H1 (cell line): ENCODE data around the gene MESD. TPM values are rescaled to one million over a fixed set of nuclear protein-coding genes. Genes with fewer than 3 reads are reported as not detected.

ENCODE experiments used
- ASH2L ChIP-seq: fragments of 200-600, 300-600 bp; sonication (generic); IDR thresholded peaks from one replicate; pipeline ENCODE4 v1.7.1; 2017; ENCODE audit warnings: low read length
- ATF2 ChIP-seq: IDR thresholded peaks from 2 replicates; pipeline ENCODE4 v1.6.1; 2012; ENCODE audit warnings: low read length, inconsistent platforms
- CBX8 ChIP-seq: fragments of 300-800, 300-1000 bp; sonication (generic); IDR thresholded peaks from 2 replicates; pipeline ENCODE4 v1.7.1; 2016; ENCODE audit warnings: low read depth, low read length, borderline replicate concordance
- GABPA ChIP-seq: IDR thresholded peaks from 2 replicates; pipeline ENCODE4 v1.6.1; 2011; ENCODE audit warnings: mild to moderate bottlenecking, low read length, moderate library complexity, borderline replicate concordance; ENCODE audit not compliant: insufficient read depth
- KDM1A ChIP-seq: fragments of 200-600, 300-600 bp; sonication (generic); IDR thresholded peaks from 2 replicates; pipeline ENCODE4 v1.7.1; 2016; ENCODE audit warnings: mild to moderate bottlenecking, low read length, borderline replicate concordance
- RAD21 ChIP-seq, 2 experiments: IDR thresholded peaks in 1 of 2; conservative IDR thresholded peaks in 1 of 2; 2 replicates each; pipeline ENCODE4 v1.6.1; 2011; ENCODE audit warnings: low read depth in 2 of 2, low read length in 2 of 2, improper control_type of control experiment in 1 of 2, inconsistent platforms in 1 of 2, mild to moderate bottlenecking in 1 of 2, moderate library complexity in 1 of 2
- SIRT6 ChIP-seq: IDR thresholded peaks from one replicate; pipeline ENCODE4 v1.7.1; 2012; ENCODE audit warnings: low read length, inconsistent platforms
- polyA plus RNA-seq, 7 experiments: library from polyadenylated mRNA; depleted of rRNA in 3 of 7; stranded (reverse) in 5 of 7; unstranded in 2 of 7; fragments of >200 nt in 5 of 7; fragments of 200-250 nt in 2 of 7; gene quantifications; 1 replicate in 5 of 7; 2 replicates in 1 of 7; 4 replicates in 1 of 7; pipeline versions ENCODE4 v1.2.1 to v1.2.3, GENCODE V29; 2011 to 2013; ENCODE audit warnings: missing spikeins in 2 of 7, mixed read lengths in 2 of 7
- total RNA-seq: library from RNA; stranded (reverse); fragmentation: NEBNext Ultra II Directional; extraction: Animal tissue kit (Norgen Biotek cat#: 25700); gene quantifications from 2 replicates; pipeline ENCODE4 v1.2.1, GENCODE V29; 2021
- TF ChIP-seq, protein P1 (sequence below): fragments of 300-600 bp; sonication (generic); IDR thresholded peaks from 2 replicates; pipeline ENCODE4 v1.7.1; 2012; ENCODE audit warnings: low read length, moderate library complexity, mild to moderate bottlenecking, inconsistent platforms; ENCODE audit not compliant: insufficient replicate concordance

Gene MESD
- total and polyA plus RNA-seq, 2 of the 8 experiments (the other 6 are each of a cell fraction or from before 2014, with no cell fraction given) = 11.0 to 28.3 TPM

DNA sequence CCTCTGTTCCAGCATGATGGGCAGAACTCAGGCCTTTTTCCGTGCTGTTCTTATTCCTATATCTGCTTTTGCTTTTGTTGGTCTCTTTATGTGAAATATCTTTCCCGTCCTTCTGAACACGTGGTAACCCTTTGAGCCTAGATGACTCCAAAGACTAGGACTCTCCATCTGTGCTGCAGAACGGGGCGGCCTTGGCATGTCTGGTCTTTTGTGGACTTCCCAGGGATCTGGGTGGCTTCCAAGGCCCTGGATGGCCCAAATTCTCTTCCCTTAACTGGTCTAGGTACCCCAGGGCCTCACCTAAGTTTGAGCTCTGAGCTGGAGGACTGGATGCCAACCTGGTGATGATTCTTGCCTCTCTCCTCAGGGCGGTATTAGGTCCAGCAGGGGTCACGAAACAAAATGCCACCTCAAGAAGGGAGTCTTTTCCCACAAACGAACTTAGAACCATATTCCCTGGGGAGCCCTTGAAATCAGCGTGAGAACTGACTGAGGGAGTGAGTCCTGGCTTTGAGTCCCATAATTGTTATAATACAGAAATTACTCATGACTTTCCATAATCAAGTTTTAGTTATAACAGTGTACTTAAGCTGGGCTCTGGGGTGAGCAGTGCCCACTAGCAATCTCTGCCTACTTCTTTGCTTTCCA is 25.0 kb upstream of the MESD start (continued):
- TF ChIP-seq, protein P1, sequence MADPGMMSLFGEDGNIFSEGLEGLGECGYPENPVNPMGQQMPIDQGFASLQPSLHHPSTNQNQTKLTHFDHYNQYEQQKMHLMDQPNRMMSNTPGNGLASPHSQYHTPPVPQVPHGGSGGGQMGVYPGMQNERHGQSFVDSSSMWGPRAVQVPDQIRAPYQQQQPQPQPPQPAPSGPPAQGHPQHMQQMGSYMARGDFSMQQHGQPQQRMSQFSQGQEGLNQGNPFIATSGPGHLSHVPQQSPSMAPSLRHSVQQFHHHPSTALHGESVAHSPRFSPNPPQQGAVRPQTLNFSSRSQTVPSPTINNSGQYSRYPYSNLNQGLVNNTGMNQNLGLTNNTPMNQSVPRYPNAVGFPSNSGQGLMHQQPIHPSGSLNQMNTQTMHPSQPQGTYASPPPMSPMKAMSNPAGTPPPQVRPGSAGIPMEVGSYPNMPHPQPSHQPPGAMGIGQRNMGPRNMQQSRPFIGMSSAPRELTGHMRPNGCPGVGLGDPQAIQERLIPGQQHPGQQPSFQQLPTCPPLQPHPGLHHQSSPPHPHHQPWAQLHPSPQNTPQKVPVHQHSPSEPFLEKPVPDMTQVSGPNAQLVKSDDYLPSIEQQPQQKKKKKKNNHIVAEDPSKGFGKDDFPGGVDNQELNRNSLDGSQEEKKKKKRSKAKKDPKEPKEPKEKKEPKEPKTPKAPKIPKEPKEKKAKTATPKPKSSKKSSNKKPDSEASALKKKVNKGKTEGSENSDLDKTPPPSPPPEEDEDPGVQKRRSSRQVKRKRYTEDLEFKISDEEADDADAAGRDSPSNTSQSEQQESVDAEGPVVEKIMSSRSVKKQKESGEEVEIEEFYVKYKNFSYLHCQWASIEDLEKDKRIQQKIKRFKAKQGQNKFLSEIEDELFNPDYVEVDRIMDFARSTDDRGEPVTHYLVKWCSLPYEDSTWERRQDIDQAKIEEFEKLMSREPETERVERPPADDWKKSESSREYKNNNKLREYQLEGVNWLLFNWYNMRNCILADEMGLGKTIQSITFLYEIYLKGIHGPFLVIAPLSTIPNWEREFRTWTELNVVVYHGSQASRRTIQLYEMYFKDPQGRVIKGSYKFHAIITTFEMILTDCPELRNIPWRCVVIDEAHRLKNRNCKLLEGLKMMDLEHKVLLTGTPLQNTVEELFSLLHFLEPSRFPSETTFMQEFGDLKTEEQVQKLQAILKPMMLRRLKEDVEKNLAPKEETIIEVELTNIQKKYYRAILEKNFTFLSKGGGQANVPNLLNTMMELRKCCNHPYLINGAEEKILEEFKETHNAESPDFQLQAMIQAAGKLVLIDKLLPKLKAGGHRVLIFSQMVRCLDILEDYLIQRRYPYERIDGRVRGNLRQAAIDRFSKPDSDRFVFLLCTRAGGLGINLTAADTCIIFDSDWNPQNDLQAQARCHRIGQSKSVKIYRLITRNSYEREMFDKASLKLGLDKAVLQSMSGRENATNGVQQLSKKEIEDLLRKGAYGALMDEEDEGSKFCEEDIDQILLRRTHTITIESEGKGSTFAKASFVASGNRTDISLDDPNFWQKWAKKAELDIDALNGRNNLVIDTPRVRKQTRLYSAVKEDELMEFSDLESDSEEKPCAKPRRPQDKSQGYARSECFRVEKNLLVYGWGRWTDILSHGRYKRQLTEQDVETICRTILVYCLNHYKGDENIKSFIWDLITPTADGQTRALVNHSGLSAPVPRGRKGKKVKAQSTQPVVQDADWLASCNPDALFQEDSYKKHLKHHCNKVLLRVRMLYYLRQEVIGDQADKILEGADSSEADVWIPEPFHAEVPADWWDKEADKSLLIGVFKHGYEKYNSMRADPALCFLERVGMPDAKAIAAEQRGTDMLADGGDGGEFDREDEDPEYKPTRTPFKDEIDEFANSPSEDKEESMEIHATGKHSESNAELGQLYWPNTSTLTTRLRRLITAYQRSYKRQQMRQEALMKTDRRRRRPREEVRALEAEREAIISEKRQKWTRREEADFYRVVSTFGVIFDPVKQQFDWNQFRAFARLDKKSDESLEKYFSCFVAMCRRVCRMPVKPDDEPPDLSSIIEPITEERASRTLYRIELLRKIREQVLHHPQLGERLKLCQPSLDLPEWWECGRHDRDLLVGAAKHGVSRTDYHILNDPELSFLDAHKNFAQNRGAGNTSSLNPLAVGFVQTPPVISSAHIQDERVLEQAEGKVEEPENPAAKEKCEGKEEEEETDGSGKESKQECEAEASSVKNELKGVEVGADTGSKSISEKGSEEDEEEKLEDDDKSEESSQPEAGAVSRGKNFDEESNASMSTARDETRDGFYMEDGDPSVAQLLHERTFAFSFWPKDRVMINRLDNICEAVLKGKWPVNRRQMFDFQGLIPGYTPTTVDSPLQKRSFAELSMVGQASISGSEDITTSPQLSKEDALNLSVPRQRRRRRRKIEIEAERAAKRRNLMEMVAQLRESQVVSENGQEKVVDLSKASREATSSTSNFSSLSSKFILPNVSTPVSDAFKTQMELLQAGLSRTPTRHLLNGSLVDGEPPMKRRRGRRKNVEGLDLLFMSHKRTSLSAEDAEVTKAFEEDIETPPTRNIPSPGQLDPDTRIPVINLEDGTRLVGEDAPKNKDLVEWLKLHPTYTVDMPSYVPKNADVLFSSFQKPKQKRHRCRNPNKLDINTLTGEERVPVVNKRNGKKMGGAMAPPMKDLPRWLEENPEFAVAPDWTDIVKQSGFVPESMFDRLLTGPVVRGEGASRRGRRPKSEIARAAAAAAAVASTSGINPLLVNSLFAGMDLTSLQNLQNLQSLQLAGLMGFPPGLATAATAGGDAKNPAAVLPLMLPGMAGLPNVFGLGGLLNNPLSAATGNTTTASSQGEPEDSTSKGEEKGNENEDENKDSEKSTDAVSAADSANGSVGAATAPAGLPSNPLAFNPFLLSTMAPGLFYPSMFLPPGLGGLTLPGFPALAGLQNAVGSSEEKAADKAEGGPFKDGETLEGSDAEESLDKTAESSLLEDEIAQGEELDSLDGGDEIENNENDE = no peak
- no peak for TF ChIP-seq CBX8
- TF ChIP-seq RAD21 (IDR thresholded peaks at IDR 0.05 in 1 of 2, conservative IDR thresholded peaks at IDR 0.05 in 1 of 2; ENCODE audit: low read depth in 2 of 2, low read length in 2 of 2) = no peak
- no peak for TF ChIP-seq ATF2
- no peak for TF ChIP-seq GABPA
- no peak for TF ChIP-seq KDM1A
- TF ChIP-seq SIRT6 = no peak
- no peak for TF ChIP-seq ASH2L
